ENCODE data around the gene CCDC7. TPM values are rescaled to one million over a fixed set of nuclear protein-coding genes. Genes with fewer than 3 reads are reported as not detected.
A peak's percentile ranks its signal among the peaks of the same experiment; 100 is the strongest.

CCDC7 gene
- polyA plus RNA-seq, 1 of the 3 experiments (the other 2 are of a cell fraction) = 0.44 TPM

GRCh38 chr10:32437334-32437733, 8.6 kb upstream of the CCDC7 start:
- WGBS (ENCODE audit: low lambda C conversion rate) = 25% methylated on average over 2 of the region's 2 CpGs
- no peak for DNase-seq
- CTCF ChIA-PET = interaction anchor here (0.7 kb wide), 1 partner anchor 17 kb away, joined by 3 read pairs; no protein-coding TSS in a partner anchor

GRCh38 chr10:32445036-32445435, 904 bp upstream of the CCDC7 start:
- WGBS (ENCODE audit: low lambda C conversion rate) = 100% methylated on average over 2 of the region's 4 CpGs
- Histone ChIP-seq H3F3A (replicated peaks; ENCODE audit: insufficient read depth) (peaks cover 12% of the 10 kb centered on the region), H4K20me1 (ENCODE audit: insufficient read depth) (no peaks in the 10 kb centered on the region), H3K4me3 (ENCODE audit: low read depth in 2 of 2, low read length in 1 of 2) (peak overlapping the region; percentile 31 to 85; a peak in 2 of 4 replicates), H3K4me1 (ENCODE audit: control insufficient read depth in 1 of 2, insufficient read depth in 2 of 2, low read depth in 1 of 2, low read length in 1 of 2) (no peaks in the 10 kb centered on the region; a peak in 1 of 4 replicates), H3K79me2 (ENCODE audit: insufficient read depth) (peaks cover 25% of the 10 kb centered on the region), H3K9me2 (no peaks in the 10 kb centered on the region), H2AFZ (ENCODE audit: low read depth) (no peak overlapping the region), H3K4me2 (peak overlapping the region; percentile 97; the same call in 1 of the 2 replicates), H3K27ac (ENCODE audit: low read depth in 2 of 2, low read length in 1 of 2) (peak overlapping the region in 1 of 2 experiments; percentile 94; a peak in 3 of 4 replicates), H3K9ac (peak overlapping the region; percentile 96; the same call in 1 of the 2 replicates), H3K9me3 (no peaks in the 10 kb centered on the region), H3K36me3 (replicated peaks in 1 of 2; ENCODE audit: control insufficient read depth in 1 of 2, insufficient read depth in 2 of 2, low read length in 1 of 2) (no peaks in the 10 kb centered on the region), H3K27me3 (ENCODE audit: insufficient read depth) (no peaks in the 10 kb centered on the region)
- peak; percentile 15 for DNase-seq
- ChIA-PET POLR2A (interaction anchor here (0.7 to 1.4 kb wide), 3 partner anchors 65 to 67 kb away, joined by 3 to 4 read pairs (median 4); no protein-coding TSS in a partner anchor), CTCF (interaction anchor here (0.5 to 1.2 kb wide), 5 partner anchors 10 to 556 kb away, joined by 3 to 4 read pairs (median 3); no protein-coding TSS in a partner anchor)
- TF ChIP-seq EP300 (IDR thresholded peaks at IDR 0.05; ENCODE audit: borderline replicate concordance in 1 of 2, low read depth in 1 of 2, low read length in 1 of 2) (no peak), GABPA (IDR thresholded peaks at IDR 0.05; ENCODE audit: low read depth) (no peak), YY1 (IDR thresholded peaks at IDR 0.05; ENCODE audit: low read depth) (no peak), FOSL2 (IDR thresholded peaks at IDR 0.05; ENCODE audit: borderline replicate concordance, low read depth) (no peak), GATA2 (CRISPR knock-in tag; IDR thresholded peaks at IDR 0.05) (no peak), NRF1 (IDR thresholded peaks at IDR 0.05; ENCODE audit: low read depth, low read length) (no peak), IRF3 (IDR thresholded peaks at IDR 0.05; ENCODE audit: low read depth, low read length) (no peak), POLR2AphosphoS5 (IDR thresholded peaks at IDR 0.05; ENCODE audit: low read depth, low read length) (no peak), MXI1 (IDR thresholded peaks at IDR 0.05; ENCODE audit: low read depth, low read length) (no peak), TEAD4 (IDR thresholded peaks at IDR 0.05; ENCODE audit: borderline replicate concordance, insufficient read depth) (no peak), CHD2 (IDR thresholded peaks at IDR 0.05; ENCODE audit: low read length, partially characterized antibody) (no peak), REST (IDR thresholded peaks at IDR 0.05; ENCODE audit: low read depth, low read length) (no peak)
- TF ChIP-seq, protein P1, sequence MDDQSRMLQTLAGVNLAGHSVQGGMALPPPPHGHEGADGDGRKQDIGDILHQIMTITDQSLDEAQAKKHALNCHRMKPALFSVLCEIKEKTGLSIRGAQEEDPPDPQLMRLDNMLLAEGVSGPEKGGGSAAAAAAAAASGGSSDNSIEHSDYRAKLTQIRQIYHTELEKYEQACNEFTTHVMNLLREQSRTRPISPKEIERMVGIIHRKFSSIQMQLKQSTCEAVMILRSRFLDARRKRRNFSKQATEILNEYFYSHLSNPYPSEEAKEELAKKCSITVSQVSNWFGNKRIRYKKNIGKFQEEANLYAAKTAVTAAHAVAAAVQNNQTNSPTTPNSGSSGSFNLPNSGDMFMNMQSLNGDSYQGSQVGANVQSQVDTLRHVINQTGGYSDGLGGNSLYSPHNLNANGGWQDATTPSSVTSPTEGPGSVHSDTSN (IDR thresholded peaks at IDR 0.05) = no peak

More at GRCh38 chr10:32437334-32437733, 8.6 kb upstream of the CCDC7 start:
- no peak overlapping the region for H3K4me3 ChIP-seq (ENCODE audit: low read depth in 2 of 2, low read length in 1 of 2)
- H3K4me2 ChIP-seq = no peak overlapping the region
- no peaks in the 10 kb centered on the region for H3K79me2 ChIP-seq (ENCODE audit: insufficient read depth)
- TF ChIP-seq, protein P2, sequence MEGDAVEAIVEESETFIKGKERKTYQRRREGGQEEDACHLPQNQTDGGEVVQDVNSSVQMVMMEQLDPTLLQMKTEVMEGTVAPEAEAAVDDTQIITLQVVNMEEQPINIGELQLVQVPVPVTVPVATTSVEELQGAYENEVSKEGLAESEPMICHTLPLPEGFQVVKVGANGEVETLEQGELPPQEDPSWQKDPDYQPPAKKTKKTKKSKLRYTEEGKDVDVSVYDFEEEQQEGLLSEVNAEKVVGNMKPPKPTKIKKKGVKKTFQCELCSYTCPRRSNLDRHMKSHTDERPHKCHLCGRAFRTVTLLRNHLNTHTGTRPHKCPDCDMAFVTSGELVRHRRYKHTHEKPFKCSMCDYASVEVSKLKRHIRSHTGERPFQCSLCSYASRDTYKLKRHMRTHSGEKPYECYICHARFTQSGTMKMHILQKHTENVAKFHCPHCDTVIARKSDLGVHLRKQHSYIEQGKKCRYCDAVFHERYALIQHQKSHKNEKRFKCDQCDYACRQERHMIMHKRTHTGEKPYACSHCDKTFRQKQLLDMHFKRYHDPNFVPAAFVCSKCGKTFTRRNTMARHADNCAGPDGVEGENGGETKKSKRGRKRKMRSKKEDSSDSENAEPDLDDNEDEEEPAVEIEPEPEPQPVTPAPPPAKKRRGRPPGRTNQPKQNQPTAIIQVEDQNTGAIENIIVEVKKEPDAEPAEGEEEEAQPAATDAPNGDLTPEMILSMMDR (IDR thresholded peaks at IDR 0.05) = no peak
- no peak for TF ChIP-seq RFX5 (IDR thresholded peaks at IDR 0.05; ENCODE audit: low read length)
- TF ChIP-seq GATA2 (CRISPR knock-in tag; IDR thresholded peaks at IDR 0.05) = no peak
- TF ChIP-seq, protein P3, sequence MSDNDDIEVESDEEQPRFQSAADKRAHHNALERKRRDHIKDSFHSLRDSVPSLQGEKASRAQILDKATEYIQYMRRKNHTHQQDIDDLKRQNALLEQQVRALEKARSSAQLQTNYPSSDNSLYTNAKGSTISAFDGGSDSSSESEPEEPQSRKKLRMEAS (IDR thresholded peaks at IDR 0.05; ENCODE audit: low read depth) = no peak
- no peak for TF ChIP-seq MXI1 (IDR thresholded peaks at IDR 0.05; ENCODE audit: low read depth, low read length)
- TF ChIP-seq JUND (IDR thresholded peaks at IDR 0.05) = no peak
- TF ChIP-seq EZH2phosphoT487 (IDR thresholded peaks at IDR 0.05; ENCODE audit: borderline replicate concordance, low read depth) = no peak
- TF ChIP-seq POLR2AphosphoS5 (IDR thresholded peaks at IDR 0.05; ENCODE audit: low read depth, low read length) = no peak
- no peak for TF ChIP-seq FOXJ3 (CRISPR knock-in tag; IDR thresholded peaks at IDR 0.05)
- POLR2A ChIA-PET = no interaction called here
- H4K20me1 ChIP-seq (ENCODE audit: insufficient read depth) = no peaks in the 10 kb centered on the region
- H3K36me3 ChIP-seq (replicated peaks in 1 of 2; ENCODE audit: control insufficient read depth in 1 of 2, insufficient read depth in 2 of 2, low read length in 1 of 2) = no peaks in the 10 kb centered on the region
- no peaks in the 10 kb centered on the region for H3K9me2 ChIP-seq
- H3K9me3 ChIP-seq = no peaks in the 10 kb centered on the region
- H3K27me3 ChIP-seq (ENCODE audit: insufficient read depth) = no peaks in the 10 kb centered on the region
- no peak overlapping the region for H2AFZ ChIP-seq (ENCODE audit: low read depth)
- no peaks in the 10 kb centered on the region for H3F3A ChIP-seq (replicated peaks; ENCODE audit: insufficient read depth)
- H3K9ac ChIP-seq = no peak overlapping the region
- no peak overlapping the region for H3K27ac ChIP-seq (ENCODE audit: low read depth in 2 of 2, low read length in 1 of 2)
- H3K4me1 ChIP-seq (ENCODE audit: control insufficient read depth in 1 of 2, insufficient read depth in 2 of 2, low read depth in 1 of 2, low read length in 1 of 2) = no peaks in the 10 kb centered on the region

All from SK-N-SH (cell line).